Measurements from ENCODE around the gene ZSCAN5C. TPM values are rescaled to one million over a fixed set of nuclear protein-coding genes. Genes with fewer than 3 reads are reported as not detected.
"Not testable (repeated sequence)": the region's sequence is repeated elsewhere in the genome, so short reads cannot be mapped to it uniquely, and the experiment has no call there.

Gene ZSCAN5C
- total RNA-seq, 1 experiment from 2014 or later = not detected

GRCh38 chr19:56211718-56212117 lies 9.6 kb downstream of the ZSCAN5C start:
- ChIA-PET POLR2A (ENCODE audit: unreplicated experiment) (no interaction called here), CTCF (no interaction called here)
- TF ChIP-seq CTCF (conservative IDR thresholded peaks at IDR 0.05) = no peak
- no peak for TF ChIP-seq EZH2 (IDR thresholded peaks at IDR 0.05; ENCODE audit: low read depth)
- Histone ChIP-seq H3K36me3 (ENCODE audit: low read depth) (no peaks in the 10 kb centered on the region), H3K79me2 (ENCODE audit: low read depth) (no peaks in the 10 kb centered on the region), H3K4me2 (no peak overlapping the region), H3K27me3 (ENCODE audit: insufficient read depth, low read depth) (peaks cover 79% of the 10 kb centered on the region), H3K4me3 (no peak overlapping the region), H3K4me1 (replicated peaks; ENCODE audit: insufficient read depth) (no peaks in the 10 kb centered on the region), H2AFZ (no peak overlapping the region), H3K9me3 (ENCODE audit: insufficient read depth, low read depth) (no peaks in the 10 kb centered on the region), H3K27ac (no peak overlapping the region), H3F3A (ENCODE audit: insufficient read depth, low read depth) (no peaks in the 10 kb centered on the region), H3K9me2 (ENCODE audit: insufficient read depth) (no peaks in the 10 kb centered on the region), H4K20me1 (ENCODE audit: insufficient read depth) (no peaks in the 10 kb centered on the region)
- no TSS peak for BruUV-seq (replicated peaks)
- intact Hi-C loops (cut with micrococcal nuclease; ENCODE audit: unreplicated experiment) = no loop called here
- DNase-seq = no peak

GRCh38 chr19:56217039-56217949 lies 15.2 kb downstream of the ZSCAN5C start:
- no peak overlapping the region for H3K4me3 ChIP-seq
- H3K79me2 ChIP-seq (ENCODE audit: low read depth) = no peaks in the 10 kb centered on the region
- no peak for TF ChIP-seq EZH2 (IDR thresholded peaks at IDR 0.05; ENCODE audit: low read depth)
- no peak for TF ChIP-seq CTCF (conservative IDR thresholded peaks at IDR 0.05)
- no peak overlapping the region for H3K27ac ChIP-seq
- no peak overlapping the region for H3K4me2 ChIP-seq
- CTCF ChIA-PET = no interaction called here
- H3F3A ChIP-seq (ENCODE audit: insufficient read depth, low read depth) = no peaks in the 10 kb centered on the region
- BruUV-seq (replicated peaks) = no TSS peak
- POLR2A ChIA-PET (ENCODE audit: unreplicated experiment) = no interaction called here
- no peaks in the 10 kb centered on the region for H4K20me1 ChIP-seq (ENCODE audit: insufficient read depth)
- no peaks in the 10 kb centered on the region for H3K9me3 ChIP-seq (ENCODE audit: insufficient read depth, low read depth)
- H3K36me3 ChIP-seq (ENCODE audit: low read depth) = no peaks in the 10 kb centered on the region
- no peaks in the 10 kb centered on the region for H3K4me1 ChIP-seq (replicated peaks; ENCODE audit: insufficient read depth)
- DNase-seq = no peak
- no peak overlapping the region for H2AFZ ChIP-seq
- no peaks in the 10 kb centered on the region for H3K9me2 ChIP-seq (ENCODE audit: insufficient read depth)
- H3K27me3 ChIP-seq (ENCODE audit: insufficient read depth, low read depth) = peaks cover 30% of the 10 kb centered on the region
- intact Hi-C loops (cut with micrococcal nuclease; ENCODE audit: unreplicated experiment) = no loop called here

- TF ChIP-seq EZH2 (IDR thresholded peaks at IDR 0.05; ENCODE audit: low read depth) = no peak
- TF ChIP-seq CTCF (conservative IDR thresholded peaks at IDR 0.05) = no peak
- POLR2A ChIA-PET (ENCODE audit: unreplicated experiment) = no interaction called here
- CTCF ChIA-PET = no interaction called here
Observed at GRCh38 chr19:56218961-56219360, 16.9 kb downstream of the ZSCAN5C start.

GRCh38 chr19:56221442-56221841 lies 19.4 kb downstream of the ZSCAN5C start:
- H3F3A ChIP-seq (ENCODE audit: insufficient read depth, low read depth); intact Hi-C loops (cut with micrococcal nuclease; ENCODE audit: unreplicated experiment); H3K9me2 ChIP-seq (ENCODE audit: insufficient read depth); H3K9me3 ChIP-seq (ENCODE audit: insufficient read depth, low read depth); H3K27ac ChIP-seq; POLR2A ChIA-PET (ENCODE audit: unreplicated experiment); H3K4me3 ChIP-seq; BruUV-seq (replicated peaks); H3K4me2 ChIP-seq; CTCF ChIA-PET; H4K20me1 ChIP-seq (ENCODE audit: insufficient read depth); H3K27me3 ChIP-seq (ENCODE audit: insufficient read depth, low read depth); DNase-seq; H3K4me1 ChIP-seq (replicated peaks; ENCODE audit: insufficient read depth); H3K36me3 ChIP-seq (ENCODE audit: low read depth); H3K79me2 ChIP-seq (ENCODE audit: low read depth); H2AFZ ChIP-seq: not testable (repeated sequence)

More at GRCh38 chr19:56218961-56219360, 16.9 kb downstream of the ZSCAN5C start:
- no peaks in the 10 kb centered on the region for H3K9me3 ChIP-seq (ENCODE audit: insufficient read depth, low read depth)
- no peak overlapping the region for H3K27ac ChIP-seq
- BruUV-seq (replicated peaks) = no TSS peak
- H3K79me2 ChIP-seq (ENCODE audit: low read depth) = no peaks in the 10 kb centered on the region
- H3K4me3 ChIP-seq = no peak overlapping the region
- DNase-seq = no peak
- H3K36me3 ChIP-seq (ENCODE audit: low read depth) = no peaks in the 10 kb centered on the region
- H3K4me1 ChIP-seq (replicated peaks; ENCODE audit: insufficient read depth) = no peaks in the 10 kb centered on the region
- no peaks in the 10 kb centered on the region for H3K9me2 ChIP-seq (ENCODE audit: insufficient read depth)
- peaks cover 13% of the 10 kb centered on the region for H3K27me3 ChIP-seq (ENCODE audit: insufficient read depth, low read depth)
- no peaks in the 10 kb centered on the region for H4K20me1 ChIP-seq (ENCODE audit: insufficient read depth)
- no peaks in the 10 kb centered on the region for H3F3A ChIP-seq (ENCODE audit: insufficient read depth, low read depth)
- H3K4me2 ChIP-seq = no peak overlapping the region
- intact Hi-C loops (cut with micrococcal nuclease; ENCODE audit: unreplicated experiment) = no loop called here
- H2AFZ ChIP-seq = no peak overlapping the region
